NB4 (cell line): ENCODE results near the gene TBC1D22A.

Experiments
- MYC ChIP-seq: IDR thresholded peaks from 2 replicates; pipeline ENCODE4 v1.6.1; 2011; ENCODE audit warnings: low read depth, low read length
- POLR2A ChIP-seq: IDR thresholded peaks from 2 replicates; pipeline ENCODE4 v1.6.1; 2011; ENCODE audit warnings: mild to moderate bottlenecking; ENCODE audit not compliant: insufficient read length; ENCODE audit errors: extremely low read depth
- TF ChIP-seq, protein P1 (sequence below): IDR thresholded peaks from one replicate; pipeline ENCODE4 v1.5.1; 2012; ENCODE audit warnings: low read depth, low read length
- TF ChIP-seq, protein P2 (sequence below): IDR thresholded peaks from 2 replicates; pipeline ENCODE4 v1.6.1; 2011; ENCODE audit warnings: low read depth, low read length

DNA sequence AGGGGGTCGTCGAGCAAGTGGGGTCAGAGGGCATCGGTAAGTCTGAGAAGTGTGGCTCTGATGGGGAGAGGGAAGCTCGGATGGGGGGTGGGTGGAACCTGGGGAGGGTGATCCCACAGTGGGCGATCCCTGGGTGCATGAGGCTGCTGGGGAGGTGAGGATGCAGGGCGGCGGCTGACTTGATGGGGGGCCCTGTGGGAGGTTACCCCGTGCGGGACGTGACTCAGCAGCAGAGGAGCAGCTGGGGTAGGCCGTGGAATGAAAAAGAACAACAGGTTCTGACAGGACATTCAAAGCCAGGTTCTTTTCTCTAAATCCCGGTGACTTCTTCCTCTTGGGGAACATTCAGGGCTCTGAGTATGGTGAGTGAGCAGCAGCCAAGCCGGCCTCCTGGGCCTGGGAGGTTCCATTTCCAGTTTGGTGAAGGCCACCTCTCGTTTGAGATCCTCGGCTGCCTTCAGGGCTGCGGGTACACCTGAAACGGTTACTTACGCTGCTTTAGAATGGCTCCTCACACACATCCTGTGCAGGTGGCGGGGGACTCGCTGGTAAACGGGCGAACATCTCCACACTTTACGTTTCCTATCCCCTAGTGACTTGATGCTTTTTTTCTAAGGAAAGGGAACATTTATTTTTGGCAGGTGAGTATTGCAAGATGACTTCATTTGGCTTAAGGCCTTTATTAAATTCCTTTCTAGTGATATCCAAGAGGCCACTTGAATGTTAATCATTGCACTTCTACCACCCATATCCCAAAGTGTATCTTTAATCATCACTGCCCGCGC, 278.2 kb downstream of the TBC1D22A start:
- no peak for TF ChIP-seq POLR2A
- TF ChIP-seq, protein P1, sequence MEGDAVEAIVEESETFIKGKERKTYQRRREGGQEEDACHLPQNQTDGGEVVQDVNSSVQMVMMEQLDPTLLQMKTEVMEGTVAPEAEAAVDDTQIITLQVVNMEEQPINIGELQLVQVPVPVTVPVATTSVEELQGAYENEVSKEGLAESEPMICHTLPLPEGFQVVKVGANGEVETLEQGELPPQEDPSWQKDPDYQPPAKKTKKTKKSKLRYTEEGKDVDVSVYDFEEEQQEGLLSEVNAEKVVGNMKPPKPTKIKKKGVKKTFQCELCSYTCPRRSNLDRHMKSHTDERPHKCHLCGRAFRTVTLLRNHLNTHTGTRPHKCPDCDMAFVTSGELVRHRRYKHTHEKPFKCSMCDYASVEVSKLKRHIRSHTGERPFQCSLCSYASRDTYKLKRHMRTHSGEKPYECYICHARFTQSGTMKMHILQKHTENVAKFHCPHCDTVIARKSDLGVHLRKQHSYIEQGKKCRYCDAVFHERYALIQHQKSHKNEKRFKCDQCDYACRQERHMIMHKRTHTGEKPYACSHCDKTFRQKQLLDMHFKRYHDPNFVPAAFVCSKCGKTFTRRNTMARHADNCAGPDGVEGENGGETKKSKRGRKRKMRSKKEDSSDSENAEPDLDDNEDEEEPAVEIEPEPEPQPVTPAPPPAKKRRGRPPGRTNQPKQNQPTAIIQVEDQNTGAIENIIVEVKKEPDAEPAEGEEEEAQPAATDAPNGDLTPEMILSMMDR, result no peak
- TF ChIP-seq, protein P2, sequence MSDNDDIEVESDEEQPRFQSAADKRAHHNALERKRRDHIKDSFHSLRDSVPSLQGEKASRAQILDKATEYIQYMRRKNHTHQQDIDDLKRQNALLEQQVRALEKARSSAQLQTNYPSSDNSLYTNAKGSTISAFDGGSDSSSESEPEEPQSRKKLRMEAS, result no peak
- no peak for TF ChIP-seq MYC
